ENCODE results near the gene CABP5.

CABP5 gene

GRCh38 chr19:48004236-48004635, 39.6 kb downstream of the CABP5 start:
- Histone ChIP-seq H4K91ac (ENCODE audit: low read length) (no peak overlapping the region), H3K9me3 (ENCODE audit: control insufficient read depth, low read length) (peaks cover 7% of the 10 kb centered on the region), H3K36me3 (ENCODE audit: control insufficient read depth in 1 of 2, insufficient read depth in 2 of 2, low read depth in 1 of 2, low read length in 2 of 2) (no peaks in the 10 kb centered on the region), H3K4me3 (ENCODE audit: insufficient read depth in 1 of 2, low read depth in 1 of 2, low read length in 2 of 2) (no peak overlapping the region), H2BK120ac (ENCODE audit: low read depth, low read length) (no peak overlapping the region), H3K4me2 (ENCODE audit: low read length, poor library complexity, severe bottlenecking) (no peak overlapping the region), H3K14ac (ENCODE audit: low read length in 2 of 2) (no peak overlapping the region), H3K9ac (ENCODE audit: low read length) (no peak overlapping the region), H2AFZ (ENCODE audit: low read depth, low read length) (no peak overlapping the region), H2AK5ac (ENCODE audit: low read length, severe bottlenecking) (no peak overlapping the region), H3K23ac (ENCODE audit: low read length in 2 of 2) (no peak overlapping the region), H2BK5ac (ENCODE audit: low read depth, low read length, poor library complexity, severe bottlenecking) (no peak overlapping the region), H2BK15ac (ENCODE audit: low read depth, poor library complexity, severe bottlenecking) (no peak overlapping the region), H3K4me1 (ENCODE audit: control insufficient read depth, insufficient read depth, low read depth, low read length) (no peaks in the 10 kb centered on the region), H3K18ac (ENCODE audit: low read depth in 1 of 2, low read length in 2 of 2) (no peak overlapping the region), H4K8ac (ENCODE audit: low read length) (no peak overlapping the region), H3K27me3 (ENCODE audit: control insufficient read depth in 1 of 2, insufficient read depth in 1 of 2, low read length in 2 of 2) (peaks cover 3 to 10% of the 10 kb centered on the region in 2 experiments), H3K4ac (ENCODE audit: low read depth in 1 of 2, low read length in 2 of 2) (no peak overlapping the region), H2BK12ac (ENCODE audit: low read length in 2 of 2) (no peak overlapping the region), H3K79me1 (replicated peaks; ENCODE audit: low read length, poor library complexity, severe bottlenecking) (no peaks in the 10 kb centered on the region), H3K27ac (ENCODE audit: low read length, poor library complexity, severe bottlenecking) (no peak overlapping the region)
- DNase-seq, result no peak
- 83% methylated on average over 6 of the region's 6 CpGs for WGBS

DNA sequence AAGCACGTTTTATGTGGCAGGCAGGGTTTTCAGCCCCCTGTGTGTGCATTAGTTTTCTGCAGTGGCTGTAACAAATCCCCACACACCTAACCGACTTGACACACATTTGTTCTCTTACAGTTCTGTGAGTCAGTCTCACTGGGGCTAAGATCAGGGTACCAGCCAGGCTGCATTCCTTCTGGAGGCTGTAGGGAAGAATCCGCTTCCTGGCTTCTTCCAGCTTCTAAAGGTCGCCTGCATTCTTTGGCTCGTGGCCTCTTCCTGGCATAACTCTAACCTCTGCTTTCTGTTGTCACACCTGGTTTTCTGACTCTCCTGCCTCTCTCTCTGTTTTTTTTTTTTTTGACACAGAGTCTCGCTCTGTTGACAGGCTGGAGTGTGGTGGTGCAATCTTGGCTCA, 43.0 kb downstream of the CABP5 start:
- no peak overlapping the region for H3K9ac ChIP-seq (ENCODE audit: low read length)
- no peak overlapping the region for H4K91ac ChIP-seq (ENCODE audit: low read length)
- no peaks in the 10 kb centered on the region for H3K36me3 ChIP-seq (ENCODE audit: control insufficient read depth in 1 of 2, insufficient read depth in 2 of 2, low read depth in 1 of 2, low read length in 2 of 2)
- no peak overlapping the region for H3K4ac ChIP-seq (ENCODE audit: low read depth in 1 of 2, low read length in 2 of 2)
- WGBS, result 88% methylated on average over 4 of the region's 6 CpGs
- no peak overlapping the region for H2BK120ac ChIP-seq (ENCODE audit: low read depth, low read length)
- H3K27ac ChIP-seq (ENCODE audit: low read length, poor library complexity, severe bottlenecking), result no peak overlapping the region
- H3K27me3 ChIP-seq (ENCODE audit: control insufficient read depth in 1 of 2, insufficient read depth in 1 of 2, low read length in 2 of 2), result peaks cover 0 to 25% of the 10 kb centered on the region in 2 experiments
- no peak overlapping the region for H3K23ac ChIP-seq (ENCODE audit: low read length in 2 of 2)
- no peak overlapping the region for H3K18ac ChIP-seq (ENCODE audit: low read depth in 1 of 2, low read length in 2 of 2)
- H3K79me1 ChIP-seq (replicated peaks; ENCODE audit: low read length, poor library complexity, severe bottlenecking), result no peaks in the 10 kb centered on the region
- no peak for DNase-seq
- H2BK15ac ChIP-seq (ENCODE audit: low read depth, poor library complexity, severe bottlenecking), result no peak overlapping the region
- no peak overlapping the region for H2BK5ac ChIP-seq (ENCODE audit: low read depth, low read length, poor library complexity, severe bottlenecking)
- H2AFZ ChIP-seq (ENCODE audit: low read depth, low read length), result no peak overlapping the region
- H3K4me3 ChIP-seq (ENCODE audit: insufficient read depth in 1 of 2, low read depth in 1 of 2, low read length in 2 of 2), result no peak overlapping the region
- H3K4me2 ChIP-seq (ENCODE audit: low read length, poor library complexity, severe bottlenecking), result no peak overlapping the region
- no peak overlapping the region for H2BK12ac ChIP-seq (ENCODE audit: low read length in 2 of 2)
- no peak overlapping the region for H3K14ac ChIP-seq (ENCODE audit: low read length in 2 of 2)
- H3K9me3 ChIP-seq (ENCODE audit: control insufficient read depth, low read length), result no peaks in the 10 kb centered on the region
- H4K8ac ChIP-seq (ENCODE audit: low read length), result no peak overlapping the region
- H2AK5ac ChIP-seq (ENCODE audit: low read length, severe bottlenecking), result no peak overlapping the region
- no peaks in the 10 kb centered on the region for H3K4me1 ChIP-seq (ENCODE audit: control insufficient read depth, insufficient read depth, low read depth, low read length)

DNA sequence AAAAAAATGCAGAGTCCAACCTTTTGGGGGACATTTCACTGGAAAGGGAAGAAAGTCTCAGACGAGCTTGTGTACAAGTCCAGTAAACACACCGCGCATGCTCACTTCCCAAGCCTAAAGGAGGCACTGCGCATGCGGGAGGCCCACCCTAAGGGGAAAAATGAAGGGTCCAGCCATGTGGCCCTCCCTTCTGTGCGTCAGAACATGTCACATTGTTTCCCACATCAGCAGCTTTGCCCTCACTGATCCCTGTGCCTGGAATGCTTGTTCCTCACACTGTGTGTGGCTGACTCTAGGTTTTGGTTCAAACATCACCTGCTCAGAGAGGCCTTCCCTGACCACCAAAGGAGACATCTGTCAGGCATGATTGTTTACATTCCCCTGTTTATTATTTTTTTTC, 45.1 kb downstream of the CABP5 start:
- no peak overlapping the region for H3K4ac ChIP-seq (ENCODE audit: low read depth in 1 of 2, low read length in 2 of 2)
- no peak overlapping the region for H2AFZ ChIP-seq (ENCODE audit: low read depth, low read length)
- H3K9ac ChIP-seq (ENCODE audit: low read length), result no peak overlapping the region

DNA sequence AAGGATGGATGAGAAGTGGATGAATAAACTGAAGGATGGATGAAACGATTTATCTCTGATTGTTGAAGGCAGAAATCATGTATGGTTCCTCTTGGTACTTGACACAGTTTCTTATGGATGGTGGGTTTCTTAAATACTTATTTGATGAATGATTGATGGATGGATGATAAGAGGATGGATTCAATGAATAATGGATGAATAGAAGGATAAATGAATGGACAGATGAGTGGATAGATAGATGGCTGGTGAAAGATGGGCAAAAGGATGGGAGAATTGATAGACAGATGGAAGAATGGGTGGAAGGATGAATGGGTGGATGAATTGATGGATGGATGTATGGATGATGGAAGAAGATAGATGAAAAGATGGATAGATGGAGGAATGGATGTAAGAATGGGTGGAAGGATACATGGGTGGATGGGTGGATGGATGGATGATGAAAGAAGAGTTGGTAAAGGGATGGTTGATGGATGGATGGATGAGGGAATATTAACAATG, 47.6 kb downstream of the CABP5 start:
- Histone ChIP-seq H3K4ac (ENCODE audit: low read depth in 1 of 2, low read length in 2 of 2) (no peak overlapping the region), H2BK5ac (ENCODE audit: low read depth, low read length, poor library complexity, severe bottlenecking) (no peak overlapping the region), H4K8ac (ENCODE audit: low read length) (no peak overlapping the region), H3K79me1 (replicated peaks; ENCODE audit: low read length, poor library complexity, severe bottlenecking) (no peaks in the 10 kb centered on the region), H2BK15ac (ENCODE audit: low read depth, poor library complexity, severe bottlenecking) (no peak overlapping the region), H3K4me2 (ENCODE audit: low read length, poor library complexity, severe bottlenecking) (no peak overlapping the region), H2AFZ (ENCODE audit: low read depth, low read length) (no peak overlapping the region), H4K91ac (ENCODE audit: low read length) (no peak overlapping the region), H3K27me3 (ENCODE audit: control insufficient read depth in 1 of 2, insufficient read depth in 1 of 2, low read length in 2 of 2) (peaks cover 7 to 47% of the 10 kb centered on the region in 2 experiments), H3K23ac (ENCODE audit: low read length in 2 of 2) (no peak overlapping the region), H2AK5ac (ENCODE audit: low read length, severe bottlenecking) (no peak overlapping the region), H3K36me3 (ENCODE audit: control insufficient read depth in 1 of 2, insufficient read depth in 2 of 2, low read depth in 1 of 2, low read length in 2 of 2) (no peaks in the 10 kb centered on the region), H3K9ac (ENCODE audit: low read length) (no peak overlapping the region), H3K27ac (ENCODE audit: low read length, poor library complexity, severe bottlenecking) (no peak overlapping the region), H3K14ac (ENCODE audit: low read length in 2 of 2) (no peak overlapping the region), H3K18ac (ENCODE audit: low read depth in 1 of 2, low read length in 2 of 2) (no peak overlapping the region), H3K9me3 (ENCODE audit: control insufficient read depth, low read length) (no peaks in the 10 kb centered on the region), H2BK12ac (ENCODE audit: low read length in 2 of 2) (no peak overlapping the region), H2BK120ac (ENCODE audit: low read depth, low read length) (no peak overlapping the region), H3K4me1 (ENCODE audit: control insufficient read depth, insufficient read depth, low read depth, low read length) (no peaks in the 10 kb centered on the region), H3K4me3 (ENCODE audit: insufficient read depth in 1 of 2, low read depth in 1 of 2, low read length in 2 of 2) (no peak overlapping the region)
- WGBS, result 46% methylated on average over 1 of the region's 1 CpG
- DNase-seq, result no peak

More for the DNA sequence above, 45.1 kb downstream of the CABP5 start:
- Histone ChIP-seq H4K8ac (ENCODE audit: low read length) (no peak overlapping the region), H3K27ac (ENCODE audit: low read length, poor library complexity, severe bottlenecking) (no peak overlapping the region), H4K91ac (ENCODE audit: low read length) (no peak overlapping the region), H2AK5ac (ENCODE audit: low read length, severe bottlenecking) (no peak overlapping the region), H3K18ac (ENCODE audit: low read depth in 1 of 2, low read length in 2 of 2) (no peak overlapping the region), H3K4me3 (ENCODE audit: insufficient read depth in 1 of 2, low read depth in 1 of 2, low read length in 2 of 2) (no peak overlapping the region), H3K14ac (ENCODE audit: low read length in 2 of 2) (no peak overlapping the region), H3K79me1 (replicated peaks; ENCODE audit: low read length, poor library complexity, severe bottlenecking) (no peaks in the 10 kb centered on the region), H3K9me3 (ENCODE audit: control insufficient read depth, low read length) (no peaks in the 10 kb centered on the region), H3K4me1 (ENCODE audit: control insufficient read depth, insufficient read depth, low read depth, low read length) (no peaks in the 10 kb centered on the region), H3K4me2 (ENCODE audit: low read length, poor library complexity, severe bottlenecking) (no peak overlapping the region), H3K23ac (ENCODE audit: low read length in 2 of 2) (no peak overlapping the region), H2BK5ac (ENCODE audit: low read depth, low read length, poor library complexity, severe bottlenecking) (no peak overlapping the region), H2BK120ac (ENCODE audit: low read depth, low read length) (no peak overlapping the region), H2BK15ac (ENCODE audit: low read depth, poor library complexity, severe bottlenecking) (no peak overlapping the region), H2BK12ac (ENCODE audit: low read length in 2 of 2) (no peak overlapping the region), H3K36me3 (ENCODE audit: control insufficient read depth in 1 of 2, insufficient read depth in 2 of 2, low read depth in 1 of 2, low read length in 2 of 2) (no peaks in the 10 kb centered on the region), H3K27me3 (ENCODE audit: control insufficient read depth in 1 of 2, insufficient read depth in 1 of 2, low read length in 2 of 2) (peaks cover 5 to 41% of the 10 kb centered on the region in 2 experiments)
- WGBS, result 87% methylated on average over 6 of the region's 6 CpGs
- DNase-seq, result no peak

Data from mesenchymal stem cell (in vitro differentiated cells and primary cell).